Gastrocnemius medialis (tissue), 4 donors: ENCODE results near the gene NCSTN. TPM values are rescaled to one million over a fixed set of nuclear protein-coding genes. Genes with fewer than 3 reads are reported as not detected.

Source experiments
- ATAC-seq, 2 donors: fragments of 150-250 bp; one replicate each; pipeline ENCODE4 v1.9.1; 2016
- DNase-seq, 2 donors: peaks; one replicate each; pipeline ENCODE4 v3.0.0-alpha.2; 2019
- H3K27ac ChIP-seq, 4 donors: fragments of 200-600 bp; sonication (generic); 1 replicate in 1 of 4; 2 replicates in 3 of 4; pipeline ENCODE4 v1.5.1; 2016 to 2018; ENCODE audit warnings: mild to moderate bottlenecking in 2 of 4, moderate library complexity in 1 of 4
- H3K27me3 ChIP-seq, 3 donors: fragments of 200-600 bp; sonication (generic) in 2 of 3; 1 replicate in 1 of 3; 2 replicates in 2 of 3; pipeline versions ENCODE4 v1.5.1 to v1.6.0; 2016 to 2019; ENCODE audit warnings: mild to moderate bottlenecking in 1 of 3, moderate library complexity in 1 of 3
- H3K36me3 ChIP-seq, 2 donors: fragments of 200-600 bp; sonication (generic) in 1 of 2; one replicate each; pipeline ENCODE4 v1.5.1; 2017 to 2018
- H3K4me1 ChIP-seq, 2 donors: fragments of 200-600 bp; sonication (generic) in 1 of 2; one replicate each; pipeline ENCODE4 v1.5.1; 2016 to 2017; ENCODE audit warnings: mild to moderate bottlenecking in 2 of 2
- H3K4me3 ChIP-seq, 4 donors: fragments of 200-600 bp; sonication (generic) in 3 of 4; 1 replicate in 1 of 4; 2 replicates in 3 of 4; pipeline ENCODE4 v1.5.1; 2016 to 2019; ENCODE audit warnings: mild to moderate bottlenecking in 2 of 4
- H3K9me3 ChIP-seq, 3 donors: fragments of 200-600 bp; sonication (generic) in 2 of 3; 1 replicate in 1 of 3; 2 replicates in 2 of 3; pipeline ENCODE4 v1.5.1; 2016 to 2019
- POLR2A ChIP-seq, 2 donors: fragments of 450-650 bp; IDR thresholded peaks; one replicate each; pipeline ENCODE4 v1.6.1; 2017; ENCODE audit warnings: antibody characterized with exemption in 2 of 2, mild to moderate bottlenecking in 2 of 2, moderate library complexity in 2 of 2
- in situ Hi-C, 4 donors: fragments of 200-750 bp; cut with MboI; loops; one replicate each; pipeline versions ENCODE4 v1.15.0 to v1.8.0; 2017; ENCODE audit warnings: low sequenced_read_pairs in 4 of 4
- intact Hi-C: fragments of 100-400 bp; cut with DNase I; formaldehyde crosslinking; loops from one replicate; pipeline ENCODE4 v1.15.1; 2023; ENCODE audit warnings: low total_unique reads
- total RNA-seq, 4 donors: library from RNA; depleted of rRNA; stranded (reverse); fragments of >200 nt; gene quantifications; one replicate each; pipeline versions ENCODE4 v1.1.0 to v1.2.3, GENCODE V29; 2016
- TF ChIP-seq, protein P1 (sequence below), 5 experiments: fragments of 450-650 bp in 3 of 5; fragments of 200-600 bp in 2 of 5; sonication (generic) in 2 of 5; IDR thresholded peaks in 4 of 5; conservative IDR thresholded peaks in 1 of 5; 1 replicate in 4 of 5; 2 replicates in 1 of 5; pipeline ENCODE4 v1.5.1; 2016 to 2019; ENCODE audit warnings: antibody characterized with exemption in 5 of 5, mild to moderate bottlenecking in 3 of 5, moderate library complexity in 3 of 5

NCSTN gene
- total RNA-seq, 4 donors from 2014 or later, result 29.2 to 59.3 (median 33.2) TPM

DNA sequence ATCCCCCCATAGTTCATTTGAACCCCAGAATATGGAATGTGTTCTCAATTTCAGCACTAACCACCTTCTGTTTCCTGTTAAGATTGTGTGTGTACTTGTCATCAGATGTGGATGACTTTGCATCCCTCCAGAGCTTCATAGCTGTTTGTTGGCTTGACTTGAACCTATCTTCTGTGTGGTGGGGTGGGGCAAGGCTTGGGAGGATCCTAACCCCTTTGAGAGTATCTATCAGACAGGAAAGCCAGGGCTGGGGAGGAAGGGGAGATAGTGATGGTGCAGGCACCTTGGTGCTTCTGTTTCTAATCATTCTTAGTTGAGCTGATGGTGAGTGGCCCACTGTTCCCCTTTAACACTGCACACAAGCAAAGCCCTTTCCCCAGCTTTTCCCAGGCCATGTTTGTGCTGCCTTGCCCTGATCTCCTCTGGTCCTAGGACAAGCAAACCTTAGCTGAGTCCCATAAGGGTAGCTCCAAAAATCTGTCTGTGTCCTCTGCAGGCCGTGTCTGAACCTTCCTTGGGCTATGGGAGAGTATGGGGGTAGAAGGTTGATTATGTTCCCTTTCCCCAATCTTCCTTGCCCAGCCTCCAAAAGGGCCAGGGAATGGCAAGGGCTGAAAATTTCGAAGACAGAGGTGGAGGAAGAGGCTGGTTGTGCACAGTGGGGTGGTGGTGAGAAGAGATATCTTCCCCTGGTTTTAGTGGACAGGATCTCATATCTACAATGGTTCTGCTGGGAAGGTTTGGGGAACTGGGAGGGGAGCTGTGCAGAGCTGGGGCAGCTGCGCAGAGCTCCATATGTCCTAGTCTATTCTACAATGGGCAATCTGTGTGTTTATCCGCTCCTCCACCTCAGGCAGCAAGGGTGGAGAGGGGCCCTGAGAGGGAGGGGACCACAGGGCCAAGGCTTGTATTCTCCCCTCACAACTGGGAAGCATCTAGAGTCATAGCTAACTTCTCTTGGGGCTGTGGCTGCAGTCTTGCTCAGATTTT is 25.0 kb downstream of the NCSTN start:
- intact Hi-C loops, result no loop called here
- H3K27ac ChIP-seq, result no peak overlapping the region
- H3K4me1 ChIP-seq, result no peaks in the 10 kb centered on the region
- in situ Hi-C loops, result loop anchor here in 2 of 4 donors (25.0 kb wide), 1 partner anchor 281 kb away; the partner anchor contains the start of genes IGSF8 (in 2 of the 2) and KCNJ9 (in 2 of the 2)
- TF ChIP-seq, protein P1, sequence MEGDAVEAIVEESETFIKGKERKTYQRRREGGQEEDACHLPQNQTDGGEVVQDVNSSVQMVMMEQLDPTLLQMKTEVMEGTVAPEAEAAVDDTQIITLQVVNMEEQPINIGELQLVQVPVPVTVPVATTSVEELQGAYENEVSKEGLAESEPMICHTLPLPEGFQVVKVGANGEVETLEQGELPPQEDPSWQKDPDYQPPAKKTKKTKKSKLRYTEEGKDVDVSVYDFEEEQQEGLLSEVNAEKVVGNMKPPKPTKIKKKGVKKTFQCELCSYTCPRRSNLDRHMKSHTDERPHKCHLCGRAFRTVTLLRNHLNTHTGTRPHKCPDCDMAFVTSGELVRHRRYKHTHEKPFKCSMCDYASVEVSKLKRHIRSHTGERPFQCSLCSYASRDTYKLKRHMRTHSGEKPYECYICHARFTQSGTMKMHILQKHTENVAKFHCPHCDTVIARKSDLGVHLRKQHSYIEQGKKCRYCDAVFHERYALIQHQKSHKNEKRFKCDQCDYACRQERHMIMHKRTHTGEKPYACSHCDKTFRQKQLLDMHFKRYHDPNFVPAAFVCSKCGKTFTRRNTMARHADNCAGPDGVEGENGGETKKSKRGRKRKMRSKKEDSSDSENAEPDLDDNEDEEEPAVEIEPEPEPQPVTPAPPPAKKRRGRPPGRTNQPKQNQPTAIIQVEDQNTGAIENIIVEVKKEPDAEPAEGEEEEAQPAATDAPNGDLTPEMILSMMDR (IDR thresholded peaks at IDR 0.05 in 4 of 5, conservative IDR thresholded peaks at IDR 0.05 in 1 of 5), result no peak
- TF ChIP-seq POLR2A (IDR thresholded peaks at IDR 0.05), result no peak
- no peak overlapping the region for H3K4me3 ChIP-seq
- DNase-seq (no peak), ATAC-seq (no peak)
- no peaks in the 10 kb centered on the region for H3K36me3 ChIP-seq
- no peaks in the 10 kb centered on the region for H3K9me3 ChIP-seq
- H3K27me3 ChIP-seq, result peaks cover 0 to 2% (median 0%) of the 10 kb centered on the region in 3 donors

DNA sequence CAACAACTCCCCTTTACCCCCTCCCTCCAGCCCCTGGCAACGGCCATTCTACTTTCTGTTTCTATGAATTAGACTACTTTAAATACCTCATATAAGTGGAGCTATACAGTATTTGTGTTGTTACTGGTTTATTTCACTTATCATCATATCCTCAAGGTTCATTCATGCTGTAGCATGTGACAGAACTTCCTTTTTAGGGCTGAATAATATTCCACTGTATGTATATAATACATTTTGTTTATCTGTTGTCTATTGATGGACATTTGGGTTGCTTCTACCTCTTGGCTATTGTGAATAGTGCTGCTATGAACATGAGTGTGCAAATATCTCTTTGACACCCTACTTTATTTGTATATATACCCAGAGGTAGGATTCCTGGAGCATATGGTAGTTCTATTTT is 25.9 kb downstream of the NCSTN start:
- intact Hi-C loops (no loop called here), in situ Hi-C loops (loop anchor here in 2 of 4 donors (25.0 kb wide), 1 partner anchor 282 kb away; the partner anchor contains the start of genes IGSF8 (in 2 of the 2) and KCNJ9 (in 2 of the 2))
- Histone ChIP-seq H3K27me3 (peaks cover 0 to 2% (median 0%) of the 10 kb centered on the region in 3 donors), H3K9me3 (no peaks in the 10 kb centered on the region), H3K27ac (no peak overlapping the region), H3K4me3 (no peak overlapping the region), H3K4me1 (no peaks in the 10 kb centered on the region), H3K36me3 (no peaks in the 10 kb centered on the region)
- no peak for ATAC-seq
- no peak for DNase-seq
- TF ChIP-seq, protein P1 (IDR thresholded peaks at IDR 0.05 in 4 of 5, conservative IDR thresholded peaks at IDR 0.05 in 1 of 5), result no peak
- no peak for TF ChIP-seq POLR2A (IDR thresholded peaks at IDR 0.05)

DNA sequence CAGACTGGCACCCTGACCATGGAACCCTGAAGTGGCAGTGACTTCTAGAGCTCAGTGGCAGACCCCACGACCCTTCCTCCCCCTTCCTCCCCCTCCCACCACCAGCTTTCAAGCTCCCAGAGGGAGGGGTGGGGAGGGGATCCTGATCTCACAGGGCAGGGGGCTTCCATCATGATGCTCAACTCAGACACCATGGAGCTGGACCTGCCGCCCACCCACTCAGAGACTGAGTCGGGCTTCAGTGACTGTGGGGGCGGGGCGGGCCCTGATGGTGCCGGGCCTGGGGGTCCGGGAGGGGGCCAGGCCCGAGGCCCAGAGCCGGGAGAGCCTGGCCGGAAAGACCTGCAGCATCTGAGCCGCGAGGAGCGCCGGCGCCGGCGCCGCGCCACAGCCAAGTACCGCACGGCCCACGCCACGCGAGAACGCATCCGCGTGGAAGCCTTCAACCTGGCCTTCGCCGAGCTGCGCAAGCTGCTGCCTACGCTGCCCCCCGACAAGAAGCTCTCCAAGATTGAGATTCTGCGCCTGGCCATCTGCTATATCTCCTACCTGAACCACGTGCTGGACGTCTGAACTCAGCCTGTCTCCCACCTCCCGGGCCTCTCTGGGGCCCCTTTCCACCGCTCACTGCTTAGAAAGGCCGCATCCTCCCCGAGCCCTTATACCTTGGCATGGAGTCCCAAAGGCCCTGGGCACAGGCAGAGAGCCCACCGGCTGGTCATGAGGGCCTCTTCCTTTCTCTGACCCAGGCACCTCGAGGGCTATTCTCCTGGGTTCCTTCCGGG is 27.6 kb downstream of the NCSTN start:
- Histone ChIP-seq H3K4me3 (no peak overlapping the region), H3K4me1 (no peaks in the 10 kb centered on the region), H3K27me3 (peaks cover 0 to 2% (median 0%) of the 10 kb centered on the region in 3 donors), H3K9me3 (no peaks in the 10 kb centered on the region), H3K27ac (no peak overlapping the region), H3K36me3 (no peaks in the 10 kb centered on the region)
- in situ Hi-C loops, result loop anchor here in 3 of 4 donors (10.0 to 25.0 kb wide), 2 partner anchors 176 to 283 kb away; partner anchors contain the start of genes IGSF8 (in 2 of the 3), KCNJ9 (in 2 of the 3) and CASQ1 (in 1 of the 3)
- DNase-seq (no peak), ATAC-seq (no peak)
- TF ChIP-seq POLR2A (IDR thresholded peaks at IDR 0.05), result no peak
- TF ChIP-seq, protein P1 (IDR thresholded peaks at IDR 0.05 in 4 of 5, conservative IDR thresholded peaks at IDR 0.05 in 1 of 5), result no peak
- intact Hi-C loops, result loop anchor here (5.0 to 10.0 kb wide), 2 partner anchors 78 to 286 kb away; partner anchors contain the start of gene KCNJ9

DNA sequence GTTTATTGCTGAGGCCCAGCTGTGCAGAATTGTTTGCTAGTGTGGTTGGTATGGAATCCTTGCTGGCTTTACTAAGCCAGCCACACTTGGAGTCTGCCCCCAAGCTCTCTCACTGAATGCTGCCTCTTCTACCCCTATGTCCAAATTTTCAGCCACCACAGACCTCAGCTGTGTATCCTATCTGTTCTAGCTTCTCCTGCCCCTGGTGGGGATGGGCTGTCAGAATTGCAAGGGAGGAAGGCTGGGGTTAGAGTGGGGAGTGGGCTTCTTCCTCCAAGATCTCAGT is 28.1 kb downstream of the NCSTN start:
- intact Hi-C loops, result loop anchor here (5.0 to 10.0 kb wide), 2 partner anchors 79 to 286 kb away; partner anchors contain the start of gene KCNJ9

More for the DNA sequence above, 28.1 kb downstream of the NCSTN start:
- TF ChIP-seq POLR2A (IDR thresholded peaks at IDR 0.05), result no peak
- TF ChIP-seq, protein P1 (IDR thresholded peaks at IDR 0.05 in 4 of 5, conservative IDR thresholded peaks at IDR 0.05 in 1 of 5), result no peak
- Histone ChIP-seq H3K27me3 (peaks cover 0 to 2% (median 0%) of the 10 kb centered on the region in 3 donors), H3K36me3 (no peaks in the 10 kb centered on the region), H3K4me3 (no peak overlapping the region), H3K4me1 (peaks cover 0 to 5% of the 10 kb centered on the region in 2 donors), H3K9me3 (no peaks in the 10 kb centered on the region), H3K27ac (no peak overlapping the region)
- ATAC-seq, result no peak
- DNase-seq, result no peak
- in situ Hi-C loops, result loop anchor here in 3 of 4 donors (10.0 to 25.0 kb wide), 2 partner anchors 176 to 284 kb away; partner anchors contain the start of genes IGSF8 (in 2 of the 3), KCNJ9 (in 2 of the 3) and CASQ1 (in 1 of the 3)
